ENCODE results near the gene NACC2. TPM values are rescaled to one million over a fixed set of nuclear protein-coding genes. Genes with fewer than 3 reads are reported as not detected.

NACC2 gene
- total and polyA plus RNA-seq, 2 donors (not counting 1 experiment from before 2014, with no cell fraction given), result 12.3 to 18.2 TPM

GRCh38 chr9:135960411-135961276 lies 134.4 kb downstream of the NACC2 start:
- Histone ChIP-seq H4K20me1 (ENCODE audit: control insufficient read depth, extremely low read depth, insufficient read depth, low read length) (no peaks in the 10 kb centered on the region), H3K27ac (ENCODE audit: insufficient read depth, low read length) (peak overlapping the region; percentile 52), H3K4me2 (ENCODE audit: extremely low read depth, insufficient read depth, low read length) (peak overlapping the region; percentile 76), H3K4me1 (ENCODE audit: control insufficient read depth, extremely low read depth, insufficient read depth, low read length) (peaks cover 3% of the 10 kb centered on the region), H3K4me3 (replicated peaks in 1 of 4; ENCODE audit: control extremely low read depth in 1 of 4, insufficient read depth in 1 of 4, low read depth in 3 of 4, low read length in 4 of 4) (peak overlapping the region; percentile 70 to 89 (median 87)), H3K36me3 (ENCODE audit: control insufficient read depth, insufficient read depth, low read length) (no peaks in the 10 kb centered on the region), H3K9ac (ENCODE audit: insufficient read depth, low read length) (peak overlapping the region; percentile 77), H3K27me3 (ENCODE audit: control insufficient read depth, insufficient read depth, low read length) (peaks cover 7% of the 10 kb centered on the region), H2AFZ (ENCODE audit: low read length) (peak overlapping the region; percentile 78), H3K9me3 (ENCODE audit: control insufficient read depth, insufficient read depth, low read depth, low read length) (no peaks in the 10 kb centered on the region), H3K79me2 (ENCODE audit: control insufficient read depth, insufficient read depth, low read length) (peaks cover 31% of the 10 kb centered on the region)
- no peak for DNase-seq (ENCODE audit: low read depth in 2 of 2)
- no peak for TF ChIP-seq CTCF (conservative IDR thresholded peaks at IDR 0.05 in 1 of 2, IDR thresholded peaks at IDR 0.05 in 1 of 2; ENCODE audit: low read depth in 1 of 2, low read length in 2 of 2)
- no peak for TF ChIP-seq EZH2 (IDR thresholded peaks at IDR 0.05; ENCODE audit: low read length, missing control alignments)

GRCh38 chr9:135959814-135960213 lies 135.3 kb downstream of the NACC2 start:
- peaks cover 3% of the 10 kb centered on the region for H3K4me1 ChIP-seq (ENCODE audit: control insufficient read depth, extremely low read depth, insufficient read depth, low read length)
- H3K9me3 ChIP-seq (ENCODE audit: control insufficient read depth, insufficient read depth, low read depth, low read length), result no peaks in the 10 kb centered on the region
- TF ChIP-seq EZH2 (IDR thresholded peaks at IDR 0.05; ENCODE audit: low read length, missing control alignments) (no peak), CTCF (conservative IDR thresholded peaks at IDR 0.05 in 1 of 2, IDR thresholded peaks at IDR 0.05 in 1 of 2; ENCODE audit: low read depth in 1 of 2, low read length in 2 of 2) (no peak)
- no peak overlapping the region for H2AFZ ChIP-seq (ENCODE audit: low read length)
- H3K36me3 ChIP-seq (ENCODE audit: control insufficient read depth, insufficient read depth, low read length), result no peaks in the 10 kb centered on the region
- H3K4me2 ChIP-seq (ENCODE audit: extremely low read depth, insufficient read depth, low read length), result peak overlapping the region; percentile 76
- H3K9ac ChIP-seq (ENCODE audit: insufficient read depth, low read length), result no peak overlapping the region
- peak overlapping the region; percentile 70 to 89 (median 87) for H3K4me3 ChIP-seq (replicated peaks in 1 of 4; ENCODE audit: control extremely low read depth in 1 of 4, insufficient read depth in 1 of 4, low read depth in 3 of 4, low read length in 4 of 4)
- no peak for DNase-seq (ENCODE audit: low read depth in 2 of 2)
- no peak overlapping the region for H3K27ac ChIP-seq (ENCODE audit: insufficient read depth, low read length)
- no peaks in the 10 kb centered on the region for H4K20me1 ChIP-seq (ENCODE audit: control insufficient read depth, extremely low read depth, insufficient read depth, low read length)
- H3K27me3 ChIP-seq (ENCODE audit: control insufficient read depth, insufficient read depth, low read length), result peaks cover 7% of the 10 kb centered on the region
- peaks cover 31% of the 10 kb centered on the region for H3K79me2 ChIP-seq (ENCODE audit: control insufficient read depth, insufficient read depth, low read length)

- no peak overlapping the region for H3K27ac ChIP-seq (ENCODE audit: insufficient read depth, low read length)
- H3K9me3 ChIP-seq (ENCODE audit: control insufficient read depth, insufficient read depth, low read depth, low read length), result no peaks in the 10 kb centered on the region
- H3K4me1 ChIP-seq (ENCODE audit: control insufficient read depth, extremely low read depth, insufficient read depth, low read length), result peaks cover 3% of the 10 kb centered on the region
- H3K4me3 ChIP-seq (replicated peaks in 1 of 4; ENCODE audit: control extremely low read depth in 1 of 4, insufficient read depth in 1 of 4, low read depth in 3 of 4, low read length in 4 of 4), result no peak overlapping the region
- H3K79me2 ChIP-seq (ENCODE audit: control insufficient read depth, insufficient read depth, low read length), result peaks cover 31% of the 10 kb centered on the region
- DNase-seq (ENCODE audit: low read depth in 2 of 2), result no peak
- H2AFZ ChIP-seq (ENCODE audit: low read length), result no peak overlapping the region
- TF ChIP-seq EZH2 (IDR thresholded peaks at IDR 0.05; ENCODE audit: low read length, missing control alignments) (no peak), CTCF (conservative IDR thresholded peaks at IDR 0.05 in 1 of 2, IDR thresholded peaks at IDR 0.05 in 1 of 2; ENCODE audit: low read depth in 1 of 2, low read length in 2 of 2) (no peak)
- H3K27me3 ChIP-seq (ENCODE audit: control insufficient read depth, insufficient read depth, low read length), result peaks cover 7% of the 10 kb centered on the region
- no peak overlapping the region for H3K9ac ChIP-seq (ENCODE audit: insufficient read depth, low read length)
- no peaks in the 10 kb centered on the region for H3K36me3 ChIP-seq (ENCODE audit: control insufficient read depth, insufficient read depth, low read length)
- no peak overlapping the region for H3K4me2 ChIP-seq (ENCODE audit: extremely low read depth, insufficient read depth, low read length)
- H4K20me1 ChIP-seq (ENCODE audit: control insufficient read depth, extremely low read depth, insufficient read depth, low read length), result no peaks in the 10 kb centered on the region
Observed at GRCh38 chr9:135958485-135958884, 136.6 kb downstream of the NACC2 start.

All from fibroblast of lung (primary cell).